SK-N-MC (cell line): Measurements from ENCODE around the gene KCNH5.

Experiments used
- EZH2 ChIP-seq: fragments of 200-600 bp; sonication (generic); IDR thresholded peaks from one replicate; pipeline ENCODE4 v1.6.1; 2017; ENCODE audit warnings: antibody characterized with exemption
- POLR2AphosphoS5 ChIP-seq: IDR thresholded peaks from 2 replicates; pipeline ENCODE4 v1.6.1; 2012; ENCODE audit warnings: mild to moderate bottlenecking, low read depth, low read length, borderline replicate concordance

DNA sequence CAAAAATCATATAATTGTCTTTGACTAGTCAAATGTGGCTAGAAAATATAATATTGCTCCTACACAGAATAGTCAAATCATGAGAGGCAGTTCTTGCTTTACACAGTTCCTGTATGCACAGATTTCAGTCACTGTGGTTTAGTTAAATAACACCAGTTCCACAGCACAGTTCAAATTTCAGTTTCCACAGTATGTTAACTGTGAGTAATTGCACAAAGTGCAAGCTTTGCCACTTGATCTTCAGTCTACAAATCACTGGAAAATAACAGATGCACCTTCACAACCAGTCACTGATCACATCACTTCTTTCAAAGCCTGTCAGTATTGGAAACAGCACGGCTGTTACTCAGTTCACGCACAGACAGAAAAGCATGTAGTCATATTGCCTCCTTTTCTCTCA lies 38.7 kb downstream of the KCNH5 start:
- TF ChIP-seq EZH2 (no peak), POLR2AphosphoS5 (no peak)
